Prostate gland (tissue), 2 donors: ENCODE measurements around the gene CHAC2. TPM values are rescaled to one million over a fixed set of nuclear protein-coding genes. Genes with fewer than 3 reads are reported as not detected.
"Not testable (repeated sequence)": the region's sequence is repeated elsewhere in the genome, so short reads cannot be mapped to it uniquely, and the experiment has no call there.

Source experiments
- DNase-seq: peaks from one replicate; pipeline ENCODE4 v3.0.0-alpha.2; 2019; ENCODE audit warnings: low spot score
- H3K27ac ChIP-seq, 2 donors: fragments of 200-600 bp; sonication (generic); 2 replicates each; pipeline ENCODE4 v1.5.1; 2017 to 2019
- H3K27me3 ChIP-seq: fragments of 200-600 bp; sonication (generic); replicated peaks from 2 replicates; pipeline ENCODE4 v1.5.1; 2019; ENCODE audit not compliant: insufficient read depth
- H3K36me3 ChIP-seq, 2 donors: fragments of 200-600 bp; sonication (generic); 1 replicate in 1 of 2; 2 replicates in 1 of 2; pipeline versions ENCODE4 v1.5.1 to v1.8.1; 2017 to 2019
- H3K4me1 ChIP-seq: fragments of 200-600 bp; sonication (generic); replicated peaks from 2 replicates; pipeline ENCODE4 v1.5.1; 2019
- H3K4me3 ChIP-seq, 2 donors: fragments of 200-600 bp; sonication (generic); 2 replicates each; pipeline ENCODE4 v1.5.1; 2017 to 2019
- H3K9me3 ChIP-seq: fragments of 200-600 bp; sonication (generic); 2 replicates; pipeline ENCODE4 v1.5.1; 2017
- CTCF ChIP-seq, 4 experiments: fragments of 200-600 bp in 2 of 4; fragments of 450-650 bp in 2 of 4; sonication (generic) in 2 of 4; IDR thresholded peaks; 1 replicate in 3 of 4; 2 replicates in 1 of 4; pipeline ENCODE4 v1.5.1; 2016 to 2019; ENCODE audit warnings: antibody characterized with exemption in 4 of 4, mild to moderate bottlenecking in 2 of 4, moderate library complexity in 2 of 4
- POLR2A ChIP-seq: fragments of 450-650 bp; IDR thresholded peaks from one replicate; pipeline ENCODE4 v1.6.1; 2016; ENCODE audit warnings: antibody characterized with exemption, mild to moderate bottlenecking
- POLR2AphosphoS5 ChIP-seq: sonication (generic); formaldehyde crosslinking; IDR thresholded peaks from one replicate; pipeline ENCODE4 v1.6.1; 2017; ENCODE audit warnings: antibody characterized with exemption
- WGBS: methylation state at CpG from one replicate; pipeline ENCODE4 v1.1.5; 2018; 5-methylcytosine and 5-hydroxymethylcytosine counted together
- intact Hi-C: fragments of 100-400 bp; cut with DNase I; formaldehyde crosslinking; loops from one replicate; pipeline ENCODE4 v1.14.2; 2022
- total RNA-seq, 2 donors: library from RNA; depleted of rRNA; stranded (reverse); fragments of >200 nt; gene quantifications; one replicate each; pipeline ENCODE4 v1.1.0, GENCODE V29; 2016

CHAC2 gene
- total RNA-seq, 2 donors from 2014 or later = 1.4 to 3.0 TPM

DNA sequence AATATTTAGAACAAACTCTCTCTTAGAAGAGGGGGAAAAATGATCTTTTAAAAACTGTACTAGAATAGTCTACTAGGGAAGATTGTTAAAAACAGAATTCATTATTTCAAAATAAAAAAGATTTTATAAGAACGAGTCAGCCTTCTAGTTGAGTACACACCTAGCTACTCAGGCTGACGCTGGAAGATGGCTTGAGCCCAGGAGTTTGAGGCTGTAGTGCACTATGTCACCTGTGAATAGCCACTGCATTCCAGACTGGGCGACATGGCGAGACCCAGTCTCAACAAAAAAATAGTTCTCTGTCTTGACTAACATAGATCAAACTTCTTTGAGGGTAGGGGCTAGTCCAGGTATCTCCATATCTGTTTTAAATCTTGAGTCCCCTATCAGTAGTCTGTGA, 53.1 kb downstream of the CHAC2 start:
- H3K27me3 ChIP-seq = no peaks in the 10 kb centered on the region
- H3K4me3 ChIP-seq = no peak overlapping the region
- TF ChIP-seq POLR2AphosphoS5 = no peak
- TF ChIP-seq CTCF (IDR thresholded peaks at IDR 0.05) = no peak
- TF ChIP-seq POLR2A = no peak
- H3K27ac ChIP-seq = no peak overlapping the region
- H3K36me3 ChIP-seq = no peaks in the 10 kb centered on the region
- no peak for DNase-seq
- H3K4me1 ChIP-seq = no peaks in the 10 kb centered on the region
- intact Hi-C loops = no loop called here
- no peaks in the 10 kb centered on the region for H3K9me3 ChIP-seq
- 75% methylated on average over 4 of the region's 4 CpGs for WGBS

- intact Hi-C loops = no loop called here
- no peak for TF ChIP-seq POLR2AphosphoS5
- no peak for TF ChIP-seq CTCF (IDR thresholded peaks at IDR 0.05)
- no peak for TF ChIP-seq POLR2A
- WGBS = 87% methylated on average over 6 of the region's 6 CpGs
- H3K36me3 ChIP-seq = no peaks in the 10 kb centered on the region
- H3K9me3 ChIP-seq = no peaks in the 10 kb centered on the region
- H3K4me3 ChIP-seq = no peak overlapping the region
- H3K27me3 ChIP-seq = no peaks in the 10 kb centered on the region
- H3K4me1 ChIP-seq = no peaks in the 10 kb centered on the region
- DNase-seq = no peak
- no peak overlapping the region for H3K27ac ChIP-seq
These were observed 54.2 kb downstream of the CHAC2 start for GRCh38 chr2:53821810-53822209.

- intact Hi-C loops, DNase-seq, H3K4me3 ChIP-seq, H3K27me3 ChIP-seq, H3K9me3 ChIP-seq, H3K4me1 ChIP-seq, H3K27ac ChIP-seq, H3K36me3 ChIP-seq: not testable (repeated sequence)
- 92% methylated on average over 9 of the region's 9 CpGs for WGBS
These were observed 56.0 kb downstream of the CHAC2 start for GRCh38 chr2:53823639-53824038.

Other genes starting within 250 kb of the CHAC2 start
- gene ASB3, start 19.1 kb downstream of the CHAC2 start, total RNA-seq = 10 to 100 TPM; 14.3 to 23.6 TPM
- gene ERLEC1, start 19.2 kb downstream of the CHAC2 start, total RNA-seq = 10 to 100 TPM; 70.3 to 73.2 TPM
- 1 to 10 TPM; 6.1 to 8.3 TPM for gene GPR75, start 92.2 kb downstream of the CHAC2 start, total RNA-seq
- gene PSME4, start 203.2 kb downstream of the CHAC2 start, total RNA-seq = 10 to 100 TPM; 37.0 to 65.7 TPM